Vagina (tissue), 2 donors: Measurements from ENCODE around the gene USP32. TPM values are rescaled to one million over a fixed set of nuclear protein-coding genes. Genes with fewer than 3 reads are reported as not detected.

Source experiments
- DNase-seq, 2 donors: peaks; one replicate each; pipeline ENCODE4 v3.0.0-alpha.2; 2017; ENCODE audit errors: extremely low spot score in 2 of 2
- H3K27ac ChIP-seq: fragments of 200-600 bp; sonication (generic); one replicate; pipeline ENCODE4 v1.5.1; 2019
- H3K27me3 ChIP-seq: fragments of 200-600 bp; sonication (generic); one replicate; pipeline ENCODE4 v1.5.1; 2019
- H3K36me3 ChIP-seq, 2 donors: fragments of 200-600 bp; sonication (generic); one replicate each; pipeline ENCODE4 v1.5.1; 2017 to 2019
- H3K4me1 ChIP-seq: fragments of 200-600 bp; sonication (generic); one replicate; pipeline ENCODE4 v1.5.1; 2019
- H3K4me3 ChIP-seq, 2 donors: fragments of 200-600 bp; sonication (generic); 1 replicate in 1 of 2; 2 replicates in 1 of 2; pipeline ENCODE4 v1.5.1; 2016 to 2019
- H3K9me3 ChIP-seq: fragments of 200-600 bp; sonication (generic); one replicate; pipeline ENCODE4 v1.5.1; 2019
- POLR2A ChIP-seq, 2 donors: fragments of 450-650 bp; IDR thresholded peaks; one replicate each; pipeline ENCODE4 v1.6.1; 2017; ENCODE audit warnings: antibody characterized with exemption in 2 of 2, mild to moderate bottlenecking in 2 of 2, moderate library complexity in 2 of 2
- POLR2AphosphoS5 ChIP-seq, 2 donors: sonication (generic); formaldehyde crosslinking; IDR thresholded peaks; one replicate each; pipeline ENCODE4 v1.9.0; 2017; ENCODE audit warnings: antibody characterized with exemption in 2 of 2, mild to moderate bottlenecking in 2 of 2, low read depth in 1 of 2; ENCODE audit not compliant: insufficient read depth in 1 of 2
- intact Hi-C: fragments of 100-400 bp; cut with DNase I; formaldehyde crosslinking; loops from one replicate; pipeline ENCODE4 v1.15.1; 2023
- small RNA-seq: library from RNA; depleted of rRNA; stranded (forward); fragments of <200 nt; gene quantifications from one replicate; pipeline ENCODE3, GENCODE V24; 2016
- total RNA-seq: library from RNA; depleted of rRNA; stranded (reverse); fragments of >200 nt; gene quantifications from one replicate; pipeline ENCODE4 v1.2.3, GENCODE V29; 2016
- TF ChIP-seq, protein P1 (sequence below), 3 experiments: fragments of 450-650 bp in 2 of 3; fragments of 200-600 bp in 1 of 3; sonication (generic) in 1 of 3; IDR thresholded peaks; one replicate each; pipeline ENCODE4 v1.5.1; 2017 to 2019; ENCODE audit warnings: antibody characterized with exemption in 3 of 3, mild to moderate bottlenecking in 2 of 3, moderate library complexity in 2 of 3

The USP32 gene
- total RNA-seq, 1 donor from 2014 or later, result 63.6 TPM

GRCh38 chr17:60130466-60130865 lies 261.5 kb downstream of the USP32 start:
- H3K27ac ChIP-seq, result no peak overlapping the region
- peaks cover 20% of the 10 kb centered on the region for H3K4me1 ChIP-seq
- no peaks in the 10 kb centered on the region for H3K36me3 ChIP-seq
- intact Hi-C loops, result no loop called here
- H3K27me3 ChIP-seq, result no peaks in the 10 kb centered on the region
- no peak for DNase-seq
- TF ChIP-seq POLR2AphosphoS5 (IDR thresholded peaks at IDR 0.05; ENCODE audit: insufficient read depth in 1 of 2, low read depth in 1 of 2) (no peak), POLR2A (IDR thresholded peaks at IDR 0.05) (no peak)
- TF ChIP-seq, protein P1, sequence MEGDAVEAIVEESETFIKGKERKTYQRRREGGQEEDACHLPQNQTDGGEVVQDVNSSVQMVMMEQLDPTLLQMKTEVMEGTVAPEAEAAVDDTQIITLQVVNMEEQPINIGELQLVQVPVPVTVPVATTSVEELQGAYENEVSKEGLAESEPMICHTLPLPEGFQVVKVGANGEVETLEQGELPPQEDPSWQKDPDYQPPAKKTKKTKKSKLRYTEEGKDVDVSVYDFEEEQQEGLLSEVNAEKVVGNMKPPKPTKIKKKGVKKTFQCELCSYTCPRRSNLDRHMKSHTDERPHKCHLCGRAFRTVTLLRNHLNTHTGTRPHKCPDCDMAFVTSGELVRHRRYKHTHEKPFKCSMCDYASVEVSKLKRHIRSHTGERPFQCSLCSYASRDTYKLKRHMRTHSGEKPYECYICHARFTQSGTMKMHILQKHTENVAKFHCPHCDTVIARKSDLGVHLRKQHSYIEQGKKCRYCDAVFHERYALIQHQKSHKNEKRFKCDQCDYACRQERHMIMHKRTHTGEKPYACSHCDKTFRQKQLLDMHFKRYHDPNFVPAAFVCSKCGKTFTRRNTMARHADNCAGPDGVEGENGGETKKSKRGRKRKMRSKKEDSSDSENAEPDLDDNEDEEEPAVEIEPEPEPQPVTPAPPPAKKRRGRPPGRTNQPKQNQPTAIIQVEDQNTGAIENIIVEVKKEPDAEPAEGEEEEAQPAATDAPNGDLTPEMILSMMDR (IDR thresholded peaks at IDR 0.05), result no peak
- no peaks in the 10 kb centered on the region for H3K9me3 ChIP-seq
- no peak overlapping the region for H3K4me3 ChIP-seq

DNA sequence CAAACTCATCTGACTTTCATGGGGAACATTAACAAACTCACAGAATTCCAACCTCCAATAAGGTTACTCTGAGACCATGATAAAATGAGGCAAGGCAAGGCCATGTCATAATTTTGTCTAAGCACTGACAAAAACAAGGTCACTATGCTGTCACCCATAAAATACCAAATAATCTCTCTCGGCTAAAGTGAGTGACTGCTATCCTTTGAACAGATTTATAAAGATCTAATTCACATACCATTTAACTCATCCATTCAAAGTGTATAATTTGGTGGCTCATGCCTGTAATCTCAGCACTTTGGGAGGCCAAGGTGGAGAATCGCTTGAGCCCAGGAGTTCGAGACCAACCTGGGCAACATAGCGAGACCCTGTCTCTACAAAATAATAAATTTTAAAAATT lies 262.8 kb downstream of the USP32 start:
- H3K9me3 ChIP-seq, result no peaks in the 10 kb centered on the region
- intact Hi-C loops, result no loop called here
- H3K36me3 ChIP-seq, result no peaks in the 10 kb centered on the region
- DNase-seq, result no peak
- no peak overlapping the region for H3K27ac ChIP-seq
- TF ChIP-seq, protein P1 (IDR thresholded peaks at IDR 0.05), result no peak
- peaks cover 11% of the 10 kb centered on the region for H3K4me1 ChIP-seq
- no peaks in the 10 kb centered on the region for H3K27me3 ChIP-seq
- H3K4me3 ChIP-seq, result no peak overlapping the region

Small RNA genes within 50 kb of the gene (small RNA-seq; reads per million reads assigned to genes)
- gene SCARNA20, result 65.9 reads per million, percentile 97 among the genes with 10 or more reads in this experiment

Other genes with a start within 250 kb of the USP32 start
- gene CA4, start 242.2 kb downstream of the USP32 start, total RNA-seq, result not detected
- gene CHCT1, start 30.4 kb upstream of the USP32 start, total RNA-seq, result not detected
- 23.6 TPM for gene APPBP2, start 134.1 kb upstream of the USP32 start, total RNA-seq
- gene PPM1D, start 208.1 kb upstream of the USP32 start, total RNA-seq, result 9.8 TPM